HCT116 (cell line): ENCODE results near the gene ACOXL.

ENCODE experiments used
- EZH2 ChIP-seq: fragments of 200-600 bp; sonication (generic); IDR thresholded peaks from 2 replicates; pipeline ENCODE4 v1.6.1; 2017; ENCODE audit warnings: antibody characterized with exemption, mixed run types
- EZH2phosphoT487 ChIP-seq: fragments of 200-600 bp; IDR thresholded peaks from 2 replicates; pipeline ENCODE4 v1.6.1; 2018; ENCODE audit warnings: antibody characterized with exemption, borderline replicate concordance
- POLR2A ChIP-seq: IDR thresholded peaks from 2 replicates; pipeline ENCODE4 v1.7.0; 2011; ENCODE audit warnings: borderline replicate concordance; ENCODE audit not compliant: insufficient read depth, insufficient read length; ENCODE audit errors: extremely low read depth
- POLR2AphosphoS5 ChIP-seq: IDR thresholded peaks from 2 replicates; pipeline ENCODE4 v1.6.1; 2011; ENCODE audit warnings: mild to moderate bottlenecking, low read depth, low read length, moderate library complexity
- SRF ChIP-seq: IDR thresholded peaks from 2 replicates; pipeline ENCODE4 v1.6.1; 2012; ENCODE audit warnings: low read depth
- YY1 ChIP-seq: IDR thresholded peaks from 2 replicates; pipeline ENCODE4 v1.6.1; 2011; ENCODE audit warnings: low read length, low read depth, moderate library complexity, mild to moderate bottlenecking; ENCODE audit not compliant: insufficient replicate concordance; ENCODE audit errors: extremely low read depth
- ZFX ChIP-seq: fragments of 450-650 bp; IDR thresholded peaks from 2 replicates; pipeline ENCODE4 v1.6.1; 2017
- ZNF274 ChIP-seq: fragments of 200-500 bp; sonication (Bioruptor generic); IDR thresholded peaks from 2 replicates; pipeline ENCODE4 v1.6.1; 2014; ENCODE audit warnings: mild to moderate bottlenecking, low read depth, low read length, inconsistent platforms
- TF ChIP-seq, protein P1 (sequence below): IDR thresholded peaks from 2 replicates; pipeline ENCODE4 v1.6.1; 2012
- TF ChIP-seq, protein P2 (sequence below), 3 experiments: fragments of 200-600 bp in 1 of 3; sonication (generic) in 1 of 3; IDR thresholded peaks in 2 of 3; conservative IDR thresholded peaks in 1 of 3; 2 replicates each; pipeline ENCODE4 v1.5.1; 2012 to 2017; ENCODE audit warnings: low read depth in 2 of 3, low read length in 2 of 3, antibody characterized with exemption in 1 of 3, borderline replicate concordance in 1 of 3, control low read depth in 1 of 3, mild to moderate bottlenecking in 1 of 3, mixed read lengths in 1 of 3, mixed run types in 1 of 3, moderate library complexity in 1 of 3; ENCODE audit not compliant: insufficient read depth in 1 of 3

DNA sequence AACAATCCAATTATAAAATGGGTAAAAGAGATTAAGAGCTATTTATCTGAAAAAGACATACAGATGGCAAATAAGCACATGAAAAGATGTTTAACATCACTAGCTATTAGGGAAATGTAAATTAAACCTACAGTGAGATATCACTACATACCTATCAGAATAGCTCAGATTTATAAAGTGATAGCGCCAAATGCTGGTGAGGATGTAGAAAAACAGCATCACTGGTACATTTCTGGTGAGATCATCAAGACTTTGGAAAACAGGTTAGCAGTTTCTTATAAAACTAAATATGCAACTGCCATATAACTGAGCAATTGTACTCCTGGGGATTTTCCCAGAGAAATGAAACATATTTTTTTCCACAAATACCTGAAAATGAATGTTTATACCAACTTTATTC, 100.4 kb downstream of the ACOXL start:
- TF ChIP-seq, protein P1, sequence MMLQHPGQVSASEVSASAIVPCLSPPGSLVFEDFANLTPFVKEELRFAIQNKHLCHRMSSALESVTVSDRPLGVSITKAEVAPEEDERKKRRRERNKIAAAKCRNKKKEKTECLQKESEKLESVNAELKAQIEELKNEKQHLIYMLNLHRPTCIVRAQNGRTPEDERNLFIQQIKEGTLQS: no peak
- no peak for TF ChIP-seq EZH2phosphoT487
- no peak for TF ChIP-seq POLR2AphosphoS5
- TF ChIP-seq, protein P2, sequence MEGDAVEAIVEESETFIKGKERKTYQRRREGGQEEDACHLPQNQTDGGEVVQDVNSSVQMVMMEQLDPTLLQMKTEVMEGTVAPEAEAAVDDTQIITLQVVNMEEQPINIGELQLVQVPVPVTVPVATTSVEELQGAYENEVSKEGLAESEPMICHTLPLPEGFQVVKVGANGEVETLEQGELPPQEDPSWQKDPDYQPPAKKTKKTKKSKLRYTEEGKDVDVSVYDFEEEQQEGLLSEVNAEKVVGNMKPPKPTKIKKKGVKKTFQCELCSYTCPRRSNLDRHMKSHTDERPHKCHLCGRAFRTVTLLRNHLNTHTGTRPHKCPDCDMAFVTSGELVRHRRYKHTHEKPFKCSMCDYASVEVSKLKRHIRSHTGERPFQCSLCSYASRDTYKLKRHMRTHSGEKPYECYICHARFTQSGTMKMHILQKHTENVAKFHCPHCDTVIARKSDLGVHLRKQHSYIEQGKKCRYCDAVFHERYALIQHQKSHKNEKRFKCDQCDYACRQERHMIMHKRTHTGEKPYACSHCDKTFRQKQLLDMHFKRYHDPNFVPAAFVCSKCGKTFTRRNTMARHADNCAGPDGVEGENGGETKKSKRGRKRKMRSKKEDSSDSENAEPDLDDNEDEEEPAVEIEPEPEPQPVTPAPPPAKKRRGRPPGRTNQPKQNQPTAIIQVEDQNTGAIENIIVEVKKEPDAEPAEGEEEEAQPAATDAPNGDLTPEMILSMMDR (IDR thresholded peaks at IDR 0.05 in 2 of 3, conservative IDR thresholded peaks at IDR 0.05 in 1 of 3; ENCODE audit: borderline replicate concordance in 1 of 3, insufficient read depth in 1 of 3, low read depth in 2 of 3, low read length in 2 of 3): peak in 1 of 3 experiments; percentile 10; a peak in 1 of 6 replicates
- no peak for TF ChIP-seq ZFX
- no peak for TF ChIP-seq POLR2A
- TF ChIP-seq EZH2: no peak
- no peak for TF ChIP-seq ZNF274
- no peak for TF ChIP-seq YY1
- no peak for TF ChIP-seq SRF
